Measurements from ENCODE around the gene KATNB1. TPM values are rescaled to one million over a fixed set of nuclear protein-coding genes. Genes with fewer than 3 reads are reported as not detected.

The KATNB1 gene
- total RNA-seq, 1 experiment from 2014 or later = 8.1 TPM

DNA sequence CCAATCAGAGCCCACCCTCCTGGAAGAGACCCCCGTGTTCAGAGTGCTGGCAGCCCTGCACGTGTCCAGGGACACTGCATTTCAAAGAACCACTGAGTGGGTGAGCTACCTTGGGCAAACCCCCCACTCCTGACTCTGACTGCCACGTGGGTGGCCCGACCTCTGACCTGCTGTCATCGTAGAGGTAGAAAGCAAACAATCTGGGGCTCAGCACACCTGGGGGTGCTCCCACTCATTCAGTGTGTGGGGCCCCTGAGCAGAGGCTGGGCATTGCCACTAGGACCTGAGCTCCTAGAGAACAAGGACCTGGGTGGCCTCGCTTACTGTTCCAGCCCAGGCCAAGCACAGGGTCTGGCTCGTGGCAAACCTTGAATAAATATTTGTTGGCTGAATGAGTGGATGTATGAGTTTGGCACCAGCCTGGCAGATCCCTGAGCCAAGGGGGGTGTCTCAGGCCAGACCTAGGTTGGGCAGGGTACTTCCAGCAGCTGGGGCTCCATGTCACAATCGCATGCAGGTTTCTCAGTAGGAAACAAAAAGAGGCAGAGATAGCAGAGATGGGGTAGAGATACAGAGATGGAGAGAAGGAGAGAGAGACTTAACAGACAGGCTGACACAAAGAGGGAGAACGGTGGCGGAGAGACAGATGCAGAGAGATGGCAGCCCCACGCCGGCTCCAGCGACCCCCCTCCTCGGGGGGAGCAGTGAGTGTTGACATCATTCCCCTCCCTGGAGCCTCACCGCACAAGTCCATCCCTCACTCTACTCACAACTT lies 46.4 kb upstream of the KATNB1 start:
- ChIA-PET POLR2A (no interaction called here), CTCF (no interaction called here)
- BruUV-seq (replicated peaks) = no TSS peak
- Histone ChIP-seq H3K36me3 (ENCODE audit: control insufficient read depth, insufficient read depth, low read length) (no peaks in the 10 kb centered on the region), H3K27me3 (ENCODE audit: control insufficient read depth, insufficient read depth, low read length) (no peaks in the 10 kb centered on the region), H3K27ac (ENCODE audit: low read length) (no peak overlapping the region), H3K4me1 (ENCODE audit: control insufficient read depth, insufficient read depth, low read length) (no peaks in the 10 kb centered on the region), H3K9me3 (ENCODE audit: control insufficient read depth, insufficient read depth, low read depth, low read length) (no peaks in the 10 kb centered on the region), H3K4me3 (ENCODE audit: low read depth in 2 of 2, low read length in 2 of 2) (no peak overlapping the region)
- TF ChIP-seq TCF7L2 (IDR thresholded peaks at IDR 0.05; ENCODE audit: low read depth, low read length) = no peak
- TF ChIP-seq SIN3A (IDR thresholded peaks at IDR 0.05; ENCODE audit: borderline replicate concordance, insufficient read depth, low read depth, low read length) = no peak
- no peak for TF ChIP-seq POLR2AphosphoS5 (IDR thresholded peaks at IDR 0.05; ENCODE audit: low read depth, low read length)
- TF ChIP-seq, protein P1, sequence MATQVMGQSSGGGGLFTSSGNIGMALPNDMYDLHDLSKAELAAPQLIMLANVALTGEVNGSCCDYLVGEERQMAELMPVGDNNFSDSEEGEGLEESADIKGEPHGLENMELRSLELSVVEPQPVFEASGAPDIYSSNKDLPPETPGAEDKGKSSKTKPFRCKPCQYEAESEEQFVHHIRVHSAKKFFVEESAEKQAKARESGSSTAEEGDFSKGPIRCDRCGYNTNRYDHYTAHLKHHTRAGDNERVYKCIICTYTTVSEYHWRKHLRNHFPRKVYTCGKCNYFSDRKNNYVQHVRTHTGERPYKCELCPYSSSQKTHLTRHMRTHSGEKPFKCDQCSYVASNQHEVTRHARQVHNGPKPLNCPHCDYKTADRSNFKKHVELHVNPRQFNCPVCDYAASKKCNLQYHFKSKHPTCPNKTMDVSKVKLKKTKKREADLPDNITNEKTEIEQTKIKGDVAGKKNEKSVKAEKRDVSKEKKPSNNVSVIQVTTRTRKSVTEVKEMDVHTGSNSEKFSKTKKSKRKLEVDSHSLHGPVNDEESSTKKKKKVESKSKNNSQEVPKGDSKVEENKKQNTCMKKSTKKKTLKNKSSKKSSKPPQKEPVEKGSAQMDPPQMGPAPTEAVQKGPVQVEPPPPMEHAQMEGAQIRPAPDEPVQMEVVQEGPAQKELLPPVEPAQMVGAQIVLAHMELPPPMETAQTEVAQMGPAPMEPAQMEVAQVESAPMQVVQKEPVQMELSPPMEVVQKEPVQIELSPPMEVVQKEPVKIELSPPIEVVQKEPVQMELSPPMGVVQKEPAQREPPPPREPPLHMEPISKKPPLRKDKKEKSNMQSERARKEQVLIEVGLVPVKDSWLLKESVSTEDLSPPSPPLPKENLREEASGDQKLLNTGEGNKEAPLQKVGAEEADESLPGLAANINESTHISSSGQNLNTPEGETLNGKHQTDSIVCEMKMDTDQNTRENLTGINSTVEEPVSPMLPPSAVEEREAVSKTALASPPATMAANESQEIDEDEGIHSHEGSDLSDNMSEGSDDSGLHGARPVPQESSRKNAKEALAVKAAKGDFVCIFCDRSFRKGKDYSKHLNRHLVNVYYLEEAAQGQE (IDR thresholded peaks at IDR 0.05; ENCODE audit: insufficient read depth in 1 of 2, low read depth in 2 of 2, low read length in 1 of 2) = no peak
- no peak for TF ChIP-seq CTCF (IDR thresholded peaks at IDR 0.05)
- no peak for DNase-seq (ENCODE audit: low read depth, low spot score)
- intact Hi-C loops (cut with micrococcal nuclease; ENCODE audit: unreplicated experiment) (no loop called here), in situ Hi-C loops (cut with HindIII; ENCODE audit: low pct_unique_long_range_greater_than_20kb, low sequenced_read_pairs) (no loop called here)
- no peak for ATAC-seq

DNA sequence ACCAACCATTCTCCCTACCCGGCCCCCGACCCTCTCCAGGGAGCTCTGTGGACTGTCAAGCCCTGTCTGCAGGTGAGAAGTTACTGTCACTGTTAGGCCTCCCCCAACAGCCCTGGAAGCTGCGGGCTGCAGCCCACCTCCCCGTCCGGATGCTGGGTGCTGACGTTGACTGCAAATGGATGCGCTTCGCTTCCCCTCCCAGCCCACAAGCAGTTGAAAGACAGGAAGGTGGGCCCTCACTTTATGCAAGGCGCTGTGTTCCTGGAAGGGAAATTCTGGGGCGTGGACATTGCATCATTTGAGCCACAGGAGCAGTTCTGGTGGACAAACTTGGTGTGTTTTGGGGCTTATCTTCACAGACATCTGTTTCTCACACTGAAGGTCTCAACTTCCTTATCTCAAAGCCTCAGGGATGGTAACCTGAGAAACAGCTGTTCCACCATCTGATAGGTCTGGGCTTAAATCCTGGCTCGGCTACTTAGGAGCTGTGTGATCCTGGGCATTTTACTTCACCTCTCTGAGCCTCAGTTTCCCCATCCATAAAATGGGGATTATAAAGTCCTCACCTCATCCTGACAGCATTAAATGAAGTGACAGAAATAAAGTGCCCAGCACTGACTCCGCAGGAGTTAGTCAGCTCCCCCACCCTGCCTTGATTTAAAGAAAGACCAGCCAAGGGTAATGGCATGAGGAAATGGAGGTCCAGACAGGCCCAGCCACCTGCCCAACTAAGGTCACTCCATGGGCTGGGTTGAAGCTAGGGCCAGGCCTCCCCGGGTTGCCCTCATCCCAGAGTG lies 45.6 kb upstream of the KATNB1 start:
- POLR2A ChIA-PET = no interaction called here
- BruUV-seq (replicated peaks) = no TSS peak
- no peaks in the 10 kb centered on the region for H3K36me3 ChIP-seq (ENCODE audit: control insufficient read depth, insufficient read depth, low read length)
- H3K27ac ChIP-seq (ENCODE audit: low read length) = no peak overlapping the region
- intact Hi-C loops (cut with micrococcal nuclease; ENCODE audit: unreplicated experiment) (no loop called here), in situ Hi-C loops (cut with HindIII; ENCODE audit: low pct_unique_long_range_greater_than_20kb, low sequenced_read_pairs) (no loop called here)
- ATAC-seq (no peak), DNase-seq (ENCODE audit: low read depth, low spot score) (no peak)
- no peaks in the 10 kb centered on the region for H3K4me1 ChIP-seq (ENCODE audit: control insufficient read depth, insufficient read depth, low read length)
- CTCF ChIA-PET = no interaction called here
- H3K9me3 ChIP-seq (ENCODE audit: control insufficient read depth, insufficient read depth, low read depth, low read length) = no peaks in the 10 kb centered on the region
- H3K4me3 ChIP-seq (ENCODE audit: low read depth in 2 of 2, low read length in 2 of 2) = no peak overlapping the region
- TF ChIP-seq POLR2AphosphoS5 (IDR thresholded peaks at IDR 0.05; ENCODE audit: low read depth, low read length) = no peak
- no peak for TF ChIP-seq CTCF (IDR thresholded peaks at IDR 0.05)
- no peak for TF ChIP-seq TCF7L2 (IDR thresholded peaks at IDR 0.05; ENCODE audit: low read depth, low read length)
- no peak for TF ChIP-seq SIN3A (IDR thresholded peaks at IDR 0.05; ENCODE audit: borderline replicate concordance, insufficient read depth, low read depth, low read length)
- TF ChIP-seq, protein P1 (IDR thresholded peaks at IDR 0.05; ENCODE audit: insufficient read depth in 1 of 2, low read depth in 2 of 2, low read length in 1 of 2) = no peak
- H3K27me3 ChIP-seq (ENCODE audit: control insufficient read depth, insufficient read depth, low read length) = no peaks in the 10 kb centered on the region
